ENCODE measurements around the gene SMARCB1.

Gene SMARCB1

DNA sequence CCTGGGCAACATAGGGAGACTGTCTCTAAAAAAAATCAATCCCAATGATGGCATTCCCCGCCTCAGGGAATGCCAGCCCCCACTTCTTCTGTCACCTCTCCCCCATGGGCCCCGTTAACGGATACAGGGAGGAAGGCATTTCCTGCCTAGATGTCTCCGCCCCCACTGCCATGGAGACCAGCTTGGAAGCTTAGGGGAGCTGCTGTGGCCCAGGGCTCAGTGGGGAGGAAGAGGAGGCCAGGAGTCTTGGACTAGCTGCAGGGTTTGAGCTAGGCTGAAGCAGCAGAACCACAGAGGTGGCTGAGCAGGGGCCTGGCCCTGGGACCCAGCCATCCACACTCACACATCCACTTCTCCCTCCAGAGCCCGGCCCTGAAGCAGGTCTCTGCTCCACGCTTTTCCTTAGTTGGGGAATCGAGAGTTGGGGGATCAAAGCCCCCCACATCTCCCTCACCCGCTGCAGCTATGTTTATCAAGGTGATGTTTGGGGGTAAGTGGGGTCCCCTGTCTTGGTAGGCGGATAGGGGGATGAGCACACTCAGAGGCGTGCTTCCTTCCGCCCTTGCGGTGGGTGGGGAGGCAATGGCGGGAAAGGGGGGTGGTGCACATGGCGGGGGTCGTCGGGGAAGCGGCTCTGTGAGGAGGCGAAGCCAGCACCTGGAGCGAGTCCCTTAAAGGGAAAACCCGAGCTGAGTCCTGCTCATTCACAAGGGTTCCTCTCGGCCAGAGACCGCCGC is 23.8 kb upstream of the SMARCB1 start, which contains the start of gene C22orf15:
Gene C22orf15, plus strand, starts transcription at position 149 of the 737 bp plus-strand sequence. Its CDS starts 317 bp downstream, at position 466.
- no peak for DNase-seq (ENCODE audit: low spot score)
- no peak for FAIRE-seq

DNA sequence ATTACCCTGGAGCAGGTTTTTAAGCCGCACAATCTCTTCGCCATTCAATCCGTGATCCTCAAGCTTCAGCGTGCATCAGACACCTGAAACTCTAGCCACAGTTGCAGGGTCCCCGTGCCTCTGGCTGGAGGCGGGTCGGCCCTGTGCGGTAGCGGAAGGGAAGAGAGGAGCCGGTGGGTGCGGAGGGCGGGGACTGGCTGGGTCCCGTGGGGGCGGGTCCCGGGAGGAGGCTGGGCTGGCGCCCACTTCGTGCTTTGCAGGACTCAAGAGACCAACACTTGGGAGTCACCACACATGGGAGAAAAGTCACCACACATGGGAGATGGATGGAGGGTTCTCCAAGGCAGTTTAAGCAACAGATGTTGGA is 23.2 kb upstream of the SMARCB1 start:
- no peak for FAIRE-seq

DNA sequence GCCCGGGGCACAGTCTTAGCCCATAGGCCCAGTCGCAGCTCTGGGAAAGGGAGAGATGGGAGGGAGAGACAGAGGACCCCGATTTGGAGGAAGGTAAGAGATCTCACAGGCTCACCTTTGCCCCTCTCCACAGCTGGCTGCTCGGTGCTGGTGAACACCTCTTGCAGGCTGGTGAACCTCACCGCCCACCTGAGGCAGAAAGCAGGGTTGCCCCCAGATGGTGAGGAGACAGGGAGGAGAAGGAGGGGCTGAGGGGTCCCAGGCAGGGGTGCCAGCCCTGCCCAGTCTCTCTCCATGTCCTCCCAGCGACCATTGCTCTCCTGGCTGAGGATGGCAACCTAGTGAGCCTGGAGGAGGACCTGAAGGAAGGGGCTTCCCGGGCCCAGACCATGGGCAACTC is 22.8 kb upstream of the SMARCB1 start:
- no peak for DNase-seq (ENCODE audit: low spot score)
- FAIRE-seq: no peak

More for the DNA sequence above, 23.2 kb upstream of the SMARCB1 start:
- DNase-seq (ENCODE audit: low spot score): no peak

DNA sequence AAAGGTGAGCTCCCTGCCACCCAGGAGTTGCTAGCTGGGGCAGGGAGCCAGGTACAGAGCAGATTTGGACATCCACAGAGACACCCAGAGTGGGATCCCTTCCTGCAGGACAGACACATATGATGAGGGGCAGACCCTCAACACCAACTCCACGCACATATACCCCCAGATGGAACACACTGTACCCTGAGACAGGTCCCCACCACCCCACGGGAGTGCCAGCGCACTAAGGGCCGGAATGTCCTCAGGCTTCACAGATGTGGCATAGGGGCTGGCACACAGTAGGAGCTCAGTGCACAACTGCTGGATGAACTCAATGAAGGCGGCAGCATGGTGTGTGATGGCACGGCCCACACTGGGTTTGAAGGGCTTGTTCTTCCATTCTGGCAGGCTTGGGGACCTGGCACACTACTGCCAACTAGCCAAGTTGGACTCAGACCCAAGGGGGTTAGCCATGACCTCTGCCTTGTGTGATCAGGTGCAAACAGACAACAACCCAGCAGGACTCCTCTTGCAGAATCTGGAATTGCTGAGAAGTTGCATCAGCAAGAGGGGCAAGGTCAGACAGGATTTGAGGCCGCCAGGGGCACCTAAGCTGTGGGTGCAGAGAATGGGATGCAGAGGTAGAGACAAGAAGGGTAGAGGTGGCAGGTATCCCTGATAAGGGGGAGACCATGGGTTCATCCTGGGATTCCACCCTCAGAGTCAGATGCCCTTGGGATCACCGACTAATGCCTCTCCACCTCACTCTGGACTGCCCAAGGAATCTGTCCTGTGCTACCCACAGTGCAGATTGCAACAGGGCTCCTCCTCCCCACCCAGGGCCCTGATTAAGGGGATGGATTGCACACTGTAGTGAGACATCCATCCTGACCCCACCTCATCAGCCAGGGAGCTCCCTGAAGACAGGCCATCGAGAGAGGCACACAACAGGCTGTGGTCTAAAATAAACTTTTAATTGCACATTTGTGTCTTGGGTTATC is 21.6 kb upstream of the SMARCB1 start:
- no peak for DNase-seq (ENCODE audit: low spot score)
- FAIRE-seq: no peak

DNA sequence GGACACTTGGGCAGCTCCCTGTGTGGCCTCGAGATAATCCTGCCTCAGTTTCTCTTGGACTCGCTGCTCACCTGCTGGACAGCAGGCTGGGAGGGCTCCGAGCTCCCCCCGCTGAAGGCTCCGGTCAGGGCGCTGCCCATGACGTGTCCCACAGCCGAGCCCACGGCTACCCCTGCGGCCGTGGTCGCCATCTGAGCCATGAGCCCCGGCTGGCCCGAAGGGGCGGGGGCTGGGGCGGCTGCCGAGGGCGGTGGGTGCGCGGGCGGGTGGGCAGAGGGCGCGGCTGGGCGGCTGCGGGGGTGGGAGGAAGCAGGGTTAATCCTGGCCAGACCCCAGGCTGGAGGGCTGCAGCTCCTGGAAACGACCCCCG is 19.5 kb upstream of the SMARCB1 start:
- FAIRE-seq (no peak), DNase-seq (ENCODE audit: low spot score) (no peak)

DNA sequence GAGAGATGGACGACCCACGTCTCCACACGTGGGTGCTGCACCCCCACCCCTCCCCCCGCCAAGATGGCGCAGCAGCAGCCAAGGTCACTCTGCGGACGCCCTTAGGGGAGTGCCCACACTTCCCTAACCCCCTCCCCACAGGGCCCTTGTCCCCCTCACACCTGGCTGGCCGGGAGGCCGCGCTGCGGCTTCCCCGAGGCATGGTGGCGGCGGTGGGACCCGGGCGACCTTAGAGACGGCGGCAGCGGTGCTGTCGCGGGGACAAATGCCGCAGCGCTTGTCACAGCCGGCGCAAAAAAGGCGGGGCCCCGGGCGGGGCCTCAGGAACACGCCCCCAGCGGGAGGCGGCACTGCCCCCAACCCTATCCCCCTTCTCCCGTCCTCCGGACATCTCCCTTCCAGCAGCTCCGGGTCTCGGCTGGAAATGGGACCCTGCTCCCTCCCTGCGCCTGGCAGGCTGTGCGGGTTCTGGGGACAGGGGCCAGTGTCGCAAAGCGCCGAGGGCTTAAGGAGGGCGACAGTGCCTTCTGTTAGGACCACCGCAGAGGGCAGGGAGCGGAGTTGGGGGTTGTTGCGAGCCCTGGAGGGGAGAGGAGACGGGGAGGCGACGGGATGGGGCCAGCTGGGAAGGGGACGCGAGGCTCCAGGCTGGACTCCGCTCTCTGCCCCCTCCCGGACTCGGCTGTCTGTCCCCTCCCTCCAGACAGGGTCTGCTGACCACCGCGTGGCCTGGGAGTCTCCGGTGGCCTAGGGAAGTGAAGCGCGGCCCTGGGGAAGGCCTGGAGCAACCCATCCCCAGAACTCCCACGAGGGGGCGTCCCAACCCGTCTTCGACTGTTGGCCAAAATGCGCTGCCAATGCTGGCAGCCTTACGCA is 18.9 kb upstream of the SMARCB1 start, which contains the start of gene CHCHD10:
Gene CHCHD10, minus strand, starts transcription at position 300 of the 876 bp plus-strand sequence. Its CDS starts 98 bp downstream, at position 202.
- DNase-seq (ENCODE audit: low spot score): no peak

DNA sequence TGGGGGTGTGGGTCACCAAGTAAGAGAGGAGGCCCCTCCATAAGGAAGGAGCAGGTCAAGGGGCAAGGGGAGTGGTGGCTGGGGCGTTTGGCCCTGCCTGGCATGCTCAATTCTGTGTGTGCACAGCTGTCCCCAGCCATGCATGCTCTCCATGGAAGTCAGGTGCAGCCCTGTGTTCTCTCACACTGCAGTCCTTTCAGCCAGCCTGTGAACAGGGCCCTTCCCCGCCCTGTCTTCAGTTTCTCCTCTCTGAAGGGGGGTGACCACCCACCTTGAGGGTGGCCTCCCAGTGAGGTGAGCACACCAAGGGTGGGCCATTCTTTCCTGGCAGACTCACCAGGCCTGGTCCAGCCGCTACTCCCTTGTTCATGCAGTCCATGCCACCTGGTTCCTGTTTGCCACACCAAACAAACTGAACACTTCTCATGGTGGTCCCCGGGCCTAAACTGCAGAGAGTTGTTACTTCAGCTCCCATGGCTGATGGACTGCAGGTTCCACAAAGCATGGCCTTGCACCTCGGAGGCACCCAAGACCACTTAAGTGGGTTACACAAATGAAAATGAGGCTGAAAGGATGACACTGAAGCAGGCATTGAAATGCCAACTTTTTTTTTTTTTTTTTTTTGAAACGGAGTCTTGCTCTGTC is 17.3 kb upstream of the SMARCB1 start:
- DNase-seq (ENCODE audit: low spot score) (no peak), FAIRE-seq (no peak)

More for the DNA sequence above, 18.9 kb upstream of the SMARCB1 start, which contains the start of gene CHCHD10:
- no peak for FAIRE-seq

DNA sequence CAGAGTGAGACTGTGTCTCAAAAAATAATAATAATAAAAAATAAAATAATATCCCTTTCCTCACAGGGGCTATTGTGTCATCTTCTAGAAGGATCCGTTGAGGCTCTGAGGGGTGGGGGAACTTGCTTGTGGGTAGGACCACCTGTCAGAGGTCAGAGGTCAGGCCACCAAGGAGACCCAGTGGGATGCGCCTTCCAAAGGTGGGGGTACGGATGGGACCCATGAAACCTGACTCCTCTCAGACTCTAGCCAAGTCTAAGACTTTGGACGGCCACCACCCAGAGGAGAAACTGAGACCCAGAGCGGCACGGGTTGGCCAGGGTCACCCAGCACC is 14.5 kb upstream of the SMARCB1 start:
- DNase-seq (ENCODE audit: low spot score): no peak
- no peak for FAIRE-seq

DNA sequence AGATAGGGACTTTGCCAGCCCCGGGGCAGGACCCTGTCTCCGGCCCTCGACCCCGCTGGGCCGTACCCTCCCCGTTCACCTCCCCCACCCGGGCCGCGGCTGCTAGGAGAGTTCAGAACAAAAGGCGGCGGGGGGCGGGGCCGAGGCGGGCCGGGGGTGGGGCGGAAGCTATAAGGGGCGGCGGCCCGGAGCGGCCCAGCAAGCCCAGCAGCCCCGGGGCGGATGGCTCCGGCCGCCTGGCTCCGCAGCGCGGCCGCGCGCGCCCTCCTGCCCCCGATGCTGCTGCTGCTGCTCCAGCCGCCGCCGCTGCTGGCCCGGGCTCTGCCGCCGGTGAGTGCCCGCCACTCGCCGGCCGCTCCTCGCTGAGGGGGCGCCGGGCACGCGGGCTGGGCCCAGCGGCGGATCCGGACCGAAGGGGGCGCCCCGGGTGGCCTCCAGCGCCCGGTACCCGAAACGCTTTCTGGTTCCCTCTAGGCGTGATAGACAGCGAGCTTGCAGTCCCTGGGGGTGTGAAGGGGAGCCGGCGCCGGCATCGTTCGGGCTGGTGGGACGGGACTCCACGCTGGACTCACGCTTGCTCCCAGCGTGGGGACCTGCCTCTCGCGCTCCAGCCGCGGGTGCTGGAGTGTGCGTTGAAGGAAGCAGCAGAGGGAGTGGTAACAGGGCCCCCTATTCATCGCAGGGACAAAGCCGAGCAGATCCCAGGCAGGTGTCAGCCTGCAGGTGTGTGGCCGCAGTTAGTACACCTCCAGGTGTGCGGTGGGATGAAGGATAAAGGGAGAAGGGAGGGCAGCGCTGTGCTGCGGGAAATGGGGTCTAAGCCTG is 13.9 kb upstream of the SMARCB1 start, which contains the start of gene MMP11:
Gene MMP11, plus strand, starts transcription at position 201 of the 825 bp plus-strand sequence. Its CDS starts 22 bp downstream, at position 223.
- DNase-seq (ENCODE audit: low spot score): no peak
- no peak for FAIRE-seq

DNA sequence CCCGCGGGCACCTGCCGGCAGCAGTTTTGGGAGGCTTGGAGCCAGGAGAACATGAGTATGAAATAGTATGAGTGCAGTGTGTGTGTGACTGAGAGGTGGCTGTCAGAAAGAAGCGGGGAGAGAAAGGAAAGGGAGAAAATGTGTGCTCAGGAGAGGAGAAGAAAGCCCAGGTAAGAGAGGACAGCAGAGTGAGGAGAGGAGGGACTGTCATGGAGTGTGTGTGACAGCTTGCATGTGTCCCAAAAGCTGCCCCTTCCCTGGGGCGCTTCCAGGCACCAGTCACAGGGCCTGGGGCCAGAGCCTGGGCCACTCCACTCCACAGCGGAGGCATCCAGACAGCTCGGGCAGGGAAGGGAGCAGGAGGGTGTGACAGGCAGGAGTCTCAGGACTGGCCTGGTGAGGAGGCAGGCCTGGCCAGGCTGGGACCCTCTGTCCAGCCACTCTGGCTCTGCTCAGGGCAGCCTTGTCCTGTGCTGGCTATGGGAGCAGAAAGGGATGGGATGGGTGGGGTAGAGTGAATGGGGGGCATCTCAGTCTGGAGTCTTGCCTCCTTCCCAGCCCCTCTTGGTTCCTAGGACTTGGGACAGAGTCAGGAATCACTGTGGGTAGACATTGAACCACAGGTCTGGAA is 13.2 kb upstream of the SMARCB1 start:
- FAIRE-seq: no peak

DNA sequence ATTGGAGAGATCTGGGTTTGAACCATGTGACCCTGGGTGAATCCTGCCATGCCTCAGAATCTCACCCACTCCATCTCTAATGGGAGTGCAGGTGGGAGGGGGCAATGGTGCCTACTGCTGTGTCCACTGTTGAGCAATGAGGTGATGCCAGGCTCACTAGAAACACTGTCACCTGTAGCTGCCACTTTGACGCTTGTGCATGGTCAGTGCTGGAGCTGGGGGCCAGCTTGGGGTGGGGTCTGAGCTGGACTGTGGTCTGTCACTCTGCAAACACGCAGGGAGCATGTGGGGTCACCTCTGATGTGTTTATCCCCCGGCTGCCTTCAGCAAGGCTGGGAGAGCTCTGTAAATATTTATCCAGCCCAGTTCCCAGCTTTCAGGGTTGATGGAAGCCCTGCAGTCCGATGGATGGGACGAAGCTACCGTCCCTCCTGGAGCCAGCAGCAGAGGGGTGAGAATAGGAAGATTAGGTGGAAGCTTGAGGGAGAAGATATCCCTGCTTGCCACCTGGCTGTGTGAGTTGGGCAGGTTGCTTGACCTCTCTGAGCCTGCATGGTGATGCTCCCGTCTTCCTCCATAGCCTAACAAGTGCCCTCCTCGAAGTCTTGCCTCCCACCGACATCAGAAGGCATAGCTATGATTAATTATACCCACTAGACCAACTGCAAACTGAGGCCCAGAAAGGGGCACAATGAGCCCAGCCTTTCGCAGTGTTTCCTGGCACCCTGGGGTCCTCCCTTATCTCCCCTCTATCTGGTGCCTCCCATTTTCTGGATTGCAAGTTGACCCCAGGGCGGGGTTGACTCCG is 12.4 kb upstream of the SMARCB1 start:
- FAIRE-seq: no peak
- no peak for DNase-seq (ENCODE audit: low spot score)

More for the DNA sequence above, 13.2 kb upstream of the SMARCB1 start:
- no peak for DNase-seq (ENCODE audit: low spot score)

DNA sequence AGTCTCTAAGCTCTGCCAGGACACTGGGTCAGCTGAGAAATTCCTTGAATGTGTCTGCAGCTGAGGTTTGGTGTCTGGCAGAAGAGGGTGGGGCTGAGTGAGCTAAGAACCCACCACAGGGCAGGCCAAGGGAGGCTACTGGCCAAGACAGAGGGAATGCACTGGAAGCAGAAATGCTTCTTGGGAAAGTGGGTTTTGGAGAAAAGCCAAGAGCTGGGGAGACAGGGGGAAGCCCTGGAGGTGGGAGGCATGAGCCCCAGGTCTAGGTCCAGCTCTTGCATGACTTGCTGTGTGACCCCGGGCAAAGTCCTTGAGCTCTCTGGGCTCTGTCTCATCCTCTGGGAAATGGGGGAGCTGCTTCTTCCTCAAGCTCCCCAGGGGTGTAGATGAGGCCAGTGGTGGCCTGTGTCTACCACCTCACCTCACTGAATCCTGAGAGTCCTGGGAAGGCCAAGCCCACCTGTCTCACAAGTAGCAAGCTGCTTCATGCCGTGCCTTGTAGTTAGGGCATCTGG is 11.8 kb upstream of the SMARCB1 start:
- no peak for DNase-seq (ENCODE audit: low spot score)
- no peak for FAIRE-seq

DNA sequence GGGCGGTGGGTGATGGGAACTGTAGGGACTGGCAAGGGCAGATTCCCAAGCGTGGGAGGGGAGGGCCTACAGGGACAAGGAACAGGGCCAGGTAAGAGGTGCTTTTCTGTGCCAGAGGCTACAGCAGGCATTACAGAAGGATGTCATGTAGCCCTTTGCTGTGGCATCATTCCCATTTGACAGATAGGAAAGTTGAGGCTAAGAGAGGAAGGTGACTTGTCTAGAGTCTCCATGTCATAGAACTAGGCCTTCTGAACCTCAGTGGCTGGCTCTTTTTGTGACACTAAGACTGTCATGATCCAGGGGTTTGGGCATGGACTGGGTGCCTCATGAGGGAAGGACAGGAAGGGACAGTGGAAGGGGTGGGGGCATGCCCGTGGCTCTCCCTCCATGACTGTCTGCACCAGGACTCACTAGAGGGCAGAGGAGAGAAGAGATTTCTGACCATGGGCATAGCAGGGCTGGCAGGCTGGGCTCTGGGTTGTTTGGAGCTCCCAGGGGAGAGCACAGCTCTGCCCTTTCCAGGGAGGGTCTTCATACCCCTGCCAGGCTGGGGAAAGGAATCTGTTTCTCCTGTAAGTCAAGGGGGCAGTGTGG is 10.9 kb upstream of the SMARCB1 start:
- DNase-seq (ENCODE audit: low spot score) (no peak), FAIRE-seq (no peak)

DNA sequence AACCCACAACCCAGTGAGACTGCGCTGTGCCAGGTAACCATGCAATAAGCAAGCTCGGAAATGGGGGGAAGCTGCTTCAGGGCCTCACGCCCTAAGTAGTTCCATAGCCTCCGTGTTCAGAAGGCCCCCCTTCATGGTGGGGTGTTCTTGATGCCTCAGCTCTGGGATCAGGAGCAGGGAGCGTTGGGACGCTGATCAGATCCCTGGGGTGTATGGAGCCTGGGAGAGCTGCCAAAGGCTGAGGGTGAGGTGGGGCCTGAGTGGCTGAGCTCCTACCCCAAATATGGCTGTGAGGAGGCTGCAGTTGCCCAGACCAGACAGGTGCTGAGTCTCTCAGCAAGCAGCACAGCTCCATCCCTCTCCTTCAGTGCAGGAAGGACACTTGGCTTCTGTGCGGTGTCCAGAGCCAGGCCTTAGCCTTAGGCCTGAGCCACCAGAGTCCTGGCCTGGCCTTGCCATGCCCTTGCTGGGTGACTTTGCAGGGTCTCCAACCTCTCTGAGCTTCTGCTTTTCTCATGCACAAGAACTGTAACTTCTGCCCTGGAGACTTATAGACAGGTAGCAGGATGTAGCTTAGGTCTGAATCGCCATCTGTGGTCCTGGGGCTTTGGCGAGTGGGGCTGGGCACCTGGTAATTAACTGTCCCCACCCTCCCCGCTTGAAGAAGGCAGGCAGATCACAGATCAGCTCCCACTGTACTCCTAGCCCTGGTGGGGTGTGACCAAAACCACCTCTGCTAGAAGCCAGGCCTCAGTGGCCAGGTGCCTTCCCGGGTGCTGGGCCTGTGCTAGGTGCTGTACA is 8.8 kb upstream of the SMARCB1 start:
- DNase-seq (ENCODE audit: low spot score) (no peak), FAIRE-seq (no peak)

DNA sequence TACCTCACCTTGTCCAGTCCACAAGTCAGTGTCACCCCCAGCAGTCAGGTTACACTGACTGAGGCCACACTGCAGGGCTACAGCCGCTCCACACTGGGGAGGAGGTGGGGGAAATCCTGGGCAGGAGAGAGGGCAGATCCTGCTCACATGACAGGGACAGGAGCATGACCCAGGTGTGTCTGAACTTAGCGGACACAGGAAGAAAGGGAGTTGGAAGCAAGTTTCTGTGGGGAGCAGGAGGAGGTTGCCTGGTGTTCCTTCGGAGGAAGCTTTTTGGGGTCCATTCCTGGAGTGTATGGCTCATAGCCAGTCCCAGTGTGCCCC is 8.2 kb upstream of the SMARCB1 start:
- FAIRE-seq (no peak), DNase-seq (ENCODE audit: low spot score) (no peak)

DNA sequence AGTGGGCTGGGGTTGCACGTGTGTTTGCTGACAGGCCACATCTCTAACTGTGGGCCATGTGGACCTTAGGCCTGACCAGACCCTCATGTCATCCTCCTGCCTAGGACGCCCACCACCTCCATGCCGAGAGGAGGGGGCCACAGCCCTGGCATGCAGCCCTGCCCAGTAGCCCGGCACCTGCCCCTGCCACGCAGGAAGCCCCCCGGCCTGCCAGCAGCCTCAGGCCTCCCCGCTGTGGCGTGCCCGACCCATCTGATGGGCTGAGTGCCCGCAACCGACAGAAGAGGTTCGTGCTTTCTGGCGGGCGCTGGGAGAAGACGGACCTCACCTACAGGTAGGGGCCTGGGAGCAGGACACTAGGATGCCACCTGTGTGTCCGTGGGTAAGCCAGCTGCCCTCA is 7.7 kb upstream of the SMARCB1 start:
- DNase-seq (ENCODE audit: low spot score): no peak
- no peak for FAIRE-seq

DNA sequence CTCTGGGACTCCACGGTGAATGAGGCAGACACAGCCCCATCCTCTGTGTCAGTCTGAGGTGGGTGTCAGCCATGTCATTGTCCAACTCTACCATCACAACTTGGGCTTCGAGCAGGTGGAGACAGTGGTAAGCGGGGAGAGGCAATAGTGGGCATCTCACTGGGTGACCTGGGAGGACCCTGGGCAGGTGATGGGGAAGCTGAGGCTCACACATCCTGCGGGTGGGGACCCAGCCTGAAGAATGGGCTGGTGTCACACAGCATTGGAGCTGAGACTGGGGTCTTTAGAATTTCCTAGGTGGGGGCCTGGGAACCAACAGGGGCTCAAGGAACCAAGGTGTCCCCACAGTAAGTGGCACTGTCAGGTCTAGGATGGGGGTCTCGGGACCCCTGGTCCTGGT is 7.0 kb upstream of the SMARCB1 start:
- DNase-seq (ENCODE audit: low spot score) (no peak), FAIRE-seq (no peak)
